PFSK-1 (cell line): ENCODE data around the gene MAD1L1.

ENCODE experiments used
- FOXP2 ChIP-seq: optimal IDR thresholded peaks from 2 replicates; pipeline ENCODE3; 2011; ENCODE audit warnings: borderline replicate concordance, control low read depth, inconsistent platforms; ENCODE audit not compliant: insufficient read depth; ENCODE audit errors: extremely low read length, extremely low read depth
- POLR2AphosphoS5 ChIP-seq: IDR thresholded peaks from 2 replicates; pipeline ENCODE4 v1.6.1; 2012; ENCODE audit warnings: low read depth, mild to moderate bottlenecking, control low read depth, low read length, moderate library complexity
- TAF1 ChIP-seq: IDR thresholded peaks from 2 replicates; pipeline ENCODE4 v1.6.1; 2012; ENCODE audit warnings: low read length, control low read depth, borderline replicate concordance; ENCODE audit not compliant: insufficient read depth

GRCh38 chr7:2170576-2171521, 61.9 kb downstream of the MAD1L1 start:
- TF ChIP-seq TAF1 (no peak), POLR2AphosphoS5 (no peak), FOXP2 (no peak)
